ENCODE results near the gene KRT1.

KRT1 gene

DNA sequence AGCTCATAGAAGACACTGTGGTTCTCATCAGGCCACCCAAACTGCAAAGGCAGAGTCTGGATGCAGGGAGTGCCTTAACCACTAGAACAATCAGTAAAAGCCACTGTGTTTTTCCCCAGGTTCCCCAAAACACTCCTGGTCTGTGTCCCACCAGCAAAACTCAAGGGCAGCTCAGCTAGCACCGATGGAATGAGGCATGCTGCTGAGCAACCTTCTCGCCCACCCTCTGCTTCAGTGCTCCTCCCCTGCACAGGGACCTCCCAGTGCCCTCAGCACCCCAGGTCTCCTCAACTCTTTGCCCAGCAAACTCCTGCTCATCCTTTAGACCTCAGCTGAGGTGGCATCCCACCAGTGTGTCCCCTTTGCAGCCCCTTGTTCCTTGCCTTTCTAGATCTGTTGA lies 19.2 kb upstream of the KRT1 start:
- Histone ChIP-seq H3K9me2 (replicated peaks; ENCODE audit: insufficient read depth, low read length) (no peaks in the 10 kb centered on the region), H2AFZ (ENCODE audit: low read length) (no peak overlapping the region), H3K9ac (ENCODE audit: low read length) (no peak overlapping the region), H3K4me3 (ENCODE audit: low read length) (no peak overlapping the region), H3K9me3 (replicated peaks; ENCODE audit: insufficient read depth, low read length) (no peaks in the 10 kb centered on the region), H3K27ac (ENCODE audit: low read length) (no peak overlapping the region), H3K36me3 (replicated peaks; ENCODE audit: insufficient read depth, low read length) (no peaks in the 10 kb centered on the region), H3K4me2 (ENCODE audit: low read depth, low read length) (no peak overlapping the region), H3F3A (ENCODE audit: insufficient read depth, low read length) (no peaks in the 10 kb centered on the region), H3K79me2 (ENCODE audit: low read length) (no peaks in the 10 kb centered on the region), H3K4me1 (ENCODE audit: low read length) (no peaks in the 10 kb centered on the region), H4K20me1 (ENCODE audit: insufficient read depth, low read length) (no peaks in the 10 kb centered on the region), H3K27me3 (replicated peaks; ENCODE audit: insufficient read depth, low read length) (peaks cover 94% of the 10 kb centered on the region)
- DNase-seq: no peak
- TF ChIP-seq EZH2phosphoT487 (IDR thresholded peaks at IDR 0.05; ENCODE audit: low read length): no peak
- TF ChIP-seq EZH2 (optimal IDR thresholded peaks at IDR 0.05; ENCODE audit: low read depth, low read length): no peak
- no peak for TF ChIP-seq CTCF (IDR thresholded peaks at IDR 0.05; ENCODE audit: low read length)

DNA sequence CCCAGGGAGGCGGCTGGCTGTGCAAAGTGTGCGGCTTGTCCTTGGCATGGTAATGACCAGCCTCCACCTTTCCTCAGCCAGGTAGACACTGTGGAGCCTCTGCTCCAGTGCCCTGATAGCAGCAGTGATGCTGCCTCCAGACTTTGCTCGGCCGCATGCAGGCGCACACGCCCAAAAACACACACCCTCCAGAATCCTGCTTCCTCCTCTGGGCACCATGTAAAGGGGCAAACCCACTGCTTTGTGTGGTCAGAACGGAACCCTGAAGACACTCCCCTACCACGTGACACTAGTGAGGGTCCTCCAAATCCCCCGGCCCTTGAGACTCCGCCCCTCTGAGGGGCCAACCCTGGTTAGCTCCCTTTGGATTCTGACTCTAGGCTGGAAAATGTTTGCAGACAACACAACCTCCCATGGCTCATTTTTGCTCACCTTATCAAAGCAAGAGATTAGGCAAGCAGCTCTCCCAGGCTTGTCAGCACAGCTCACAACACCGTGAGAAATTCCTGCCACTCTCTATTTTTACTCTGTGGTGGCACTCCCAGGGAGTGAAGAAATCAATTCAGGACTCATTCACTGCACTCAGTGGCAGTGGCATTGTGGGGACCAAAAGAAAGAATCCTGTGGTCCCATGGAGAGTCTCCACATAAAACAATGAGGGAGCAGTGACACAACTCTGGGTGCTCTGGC lies 18.6 kb upstream of the KRT1 start:
- Histone ChIP-seq H3K9me3 (replicated peaks; ENCODE audit: insufficient read depth, low read length) (no peaks in the 10 kb centered on the region), H3K9me2 (replicated peaks; ENCODE audit: insufficient read depth, low read length) (no peaks in the 10 kb centered on the region), H2AFZ (ENCODE audit: low read length) (no peak overlapping the region), H3K36me3 (replicated peaks; ENCODE audit: insufficient read depth, low read length) (no peaks in the 10 kb centered on the region), H3K9ac (ENCODE audit: low read length) (no peak overlapping the region), H3K27ac (ENCODE audit: low read length) (no peak overlapping the region), H3K4me1 (ENCODE audit: low read length) (no peaks in the 10 kb centered on the region), H3K4me2 (ENCODE audit: low read depth, low read length) (no peak overlapping the region), H3F3A (ENCODE audit: insufficient read depth, low read length) (no peaks in the 10 kb centered on the region), H4K20me1 (ENCODE audit: insufficient read depth, low read length) (no peaks in the 10 kb centered on the region), H3K79me2 (ENCODE audit: low read length) (no peaks in the 10 kb centered on the region), H3K27me3 (replicated peaks; ENCODE audit: insufficient read depth, low read length) (peaks cover 94% of the 10 kb centered on the region), H3K4me3 (ENCODE audit: low read length) (no peak overlapping the region)
- DNase-seq: no peak
- TF ChIP-seq EZH2 (optimal IDR thresholded peaks at IDR 0.05; ENCODE audit: low read depth, low read length) (no peak), CTCF (IDR thresholded peaks at IDR 0.05; ENCODE audit: low read length) (no peak), EZH2phosphoT487 (IDR thresholded peaks at IDR 0.05; ENCODE audit: low read length) (no peak)

- TF ChIP-seq EZH2phosphoT487 (IDR thresholded peaks at IDR 0.05; ENCODE audit: low read length) (no peak), CTCF (IDR thresholded peaks at IDR 0.05; ENCODE audit: low read length) (no peak), EZH2 (optimal IDR thresholded peaks at IDR 0.05; ENCODE audit: low read depth, low read length) (no peak)
- Histone ChIP-seq H3K4me1 (ENCODE audit: low read length) (no peaks in the 10 kb centered on the region), H3K79me2 (ENCODE audit: low read length) (no peaks in the 10 kb centered on the region)
Observed at GRCh38 chr12:52697058-52697582, 16.9 kb upstream of the KRT1 start.

More at GRCh38 chr12:52697058-52697582, 16.9 kb upstream of the KRT1 start:
- no peaks in the 10 kb centered on the region for H3K9me3 ChIP-seq (replicated peaks; ENCODE audit: insufficient read depth, low read length)
- H3K4me3 ChIP-seq (ENCODE audit: low read length): no peak overlapping the region
- no peak overlapping the region for H3K4me2 ChIP-seq (ENCODE audit: low read depth, low read length)
- peaks cover 94% of the 10 kb centered on the region for H3K27me3 ChIP-seq (replicated peaks; ENCODE audit: insufficient read depth, low read length)
- H3K9me2 ChIP-seq (replicated peaks; ENCODE audit: insufficient read depth, low read length): no peaks in the 10 kb centered on the region
- H4K20me1 ChIP-seq (ENCODE audit: insufficient read depth, low read length): no peaks in the 10 kb centered on the region
- H3K36me3 ChIP-seq (replicated peaks; ENCODE audit: insufficient read depth, low read length): no peaks in the 10 kb centered on the region
- DNase-seq: no peak
- H3F3A ChIP-seq (ENCODE audit: insufficient read depth, low read length): no peaks in the 10 kb centered on the region
- H3K9ac ChIP-seq (ENCODE audit: low read length): no peak overlapping the region
- no peak overlapping the region for H2AFZ ChIP-seq (ENCODE audit: low read length)
- H3K27ac ChIP-seq (ENCODE audit: low read length): no peak overlapping the region
